Lower lobe of right lung (tissue), 2 donors: Measurements from ENCODE around the gene ZC3H12D. TPM values are rescaled to one million over a fixed set of nuclear protein-coding genes. Genes with fewer than 3 reads are reported as not detected.

Experiments
- ATAC-seq, 2 donors: fragments of 200-7000 bp; cut with Tn5 transposase; one replicate each; pipeline ENCODE4 v1.9.1; 2020 to 2022; ENCODE audit warnings: mild to moderate bottlenecking in 2 of 2, moderate library complexity in 2 of 2
- DNase-seq: peaks from one replicate; pipeline ENCODE4 v3.0.0-alpha.2; 2020
- H3K27ac ChIP-seq: fragments of 200-600 bp; one replicate; pipeline ENCODE4 v1.8.0; 2022
- H3K27me3 ChIP-seq: fragments of 200-600 bp; one replicate; pipeline ENCODE4 v1.8.0; 2022; ENCODE audit warnings: low read depth
- H3K36me3 ChIP-seq: fragments of 200-600 bp; one replicate; pipeline ENCODE4 v1.8.0; 2022; ENCODE audit warnings: mild to moderate bottlenecking
- H3K4me1 ChIP-seq: fragments of 200-600 bp; one replicate; pipeline ENCODE4 v1.8.0; 2022
- H3K4me3 ChIP-seq: fragments of 200-600 bp; one replicate; pipeline ENCODE4 v1.8.0; 2022; ENCODE audit warnings: mild to moderate bottlenecking
- H3K9me3 ChIP-seq: fragments of 200-600 bp; one replicate; pipeline ENCODE4 v1.8.0; 2022
- intact Hi-C: fragments of 100-400 bp; cut with DNase I; formaldehyde crosslinking; loops from one replicate; pipeline ENCODE4 v1.11.0; 2022
- total RNA-seq: library from RNA; stranded (reverse); fragmentation: NEBNext Ultra II Directional; extraction: Animal tissue kit (Norgen Biotek cat#: 25700); gene quantifications from one replicate; pipeline ENCODE4 v1.2.1, GENCODE V29; 2021
- TF ChIP-seq, protein P1 (sequence below): fragments of 200-600 bp; IDR thresholded peaks from one replicate; pipeline ENCODE4 v1.8.0; 2022; ENCODE audit warnings: antibody characterized with exemption, mild to moderate bottlenecking
- donor health status: DM: no; HTN: yes; CAD: no; lungs with severe emphysema.

ZC3H12D gene
- total RNA-seq, 1 donor from 2014 or later: 2.6 TPM

- Histone ChIP-seq H3K4me1 (peaks cover 37% of the 10 kb centered on the region), H3K9me3 (no peaks in the 10 kb centered on the region), H3K4me3 (peak overlapping the region; percentile 49), H3K27ac (peak overlapping the region; percentile 90), H3K36me3 (no peaks in the 10 kb centered on the region), H3K27me3 (no peaks in the 10 kb centered on the region)
- DNase-seq (peak; percentile 59), ATAC-seq (peak; percentile 33 to 46)
- intact Hi-C loops: no loop called here
- TF ChIP-seq, protein P1, sequence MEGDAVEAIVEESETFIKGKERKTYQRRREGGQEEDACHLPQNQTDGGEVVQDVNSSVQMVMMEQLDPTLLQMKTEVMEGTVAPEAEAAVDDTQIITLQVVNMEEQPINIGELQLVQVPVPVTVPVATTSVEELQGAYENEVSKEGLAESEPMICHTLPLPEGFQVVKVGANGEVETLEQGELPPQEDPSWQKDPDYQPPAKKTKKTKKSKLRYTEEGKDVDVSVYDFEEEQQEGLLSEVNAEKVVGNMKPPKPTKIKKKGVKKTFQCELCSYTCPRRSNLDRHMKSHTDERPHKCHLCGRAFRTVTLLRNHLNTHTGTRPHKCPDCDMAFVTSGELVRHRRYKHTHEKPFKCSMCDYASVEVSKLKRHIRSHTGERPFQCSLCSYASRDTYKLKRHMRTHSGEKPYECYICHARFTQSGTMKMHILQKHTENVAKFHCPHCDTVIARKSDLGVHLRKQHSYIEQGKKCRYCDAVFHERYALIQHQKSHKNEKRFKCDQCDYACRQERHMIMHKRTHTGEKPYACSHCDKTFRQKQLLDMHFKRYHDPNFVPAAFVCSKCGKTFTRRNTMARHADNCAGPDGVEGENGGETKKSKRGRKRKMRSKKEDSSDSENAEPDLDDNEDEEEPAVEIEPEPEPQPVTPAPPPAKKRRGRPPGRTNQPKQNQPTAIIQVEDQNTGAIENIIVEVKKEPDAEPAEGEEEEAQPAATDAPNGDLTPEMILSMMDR: no peak
Measured at GRCh38 chr6:149482545-149483333, 2.1 kb downstream of the ZC3H12D start.

GRCh38 chr6:149480502-149481280 is 4.1 kb downstream of the ZC3H12D start:
- DNase-seq: no peak
- no peaks in the 10 kb centered on the region for H3K36me3 ChIP-seq
- peaks cover 37% of the 10 kb centered on the region for H3K4me1 ChIP-seq
- no peaks in the 10 kb centered on the region for H3K9me3 ChIP-seq
- ATAC-seq: no peak
- TF ChIP-seq, protein P1: no peak
- intact Hi-C loops: no loop called here
- H3K27ac ChIP-seq: no peak overlapping the region
- no peak overlapping the region for H3K4me3 ChIP-seq
- no peaks in the 10 kb centered on the region for H3K27me3 ChIP-seq

DNA sequence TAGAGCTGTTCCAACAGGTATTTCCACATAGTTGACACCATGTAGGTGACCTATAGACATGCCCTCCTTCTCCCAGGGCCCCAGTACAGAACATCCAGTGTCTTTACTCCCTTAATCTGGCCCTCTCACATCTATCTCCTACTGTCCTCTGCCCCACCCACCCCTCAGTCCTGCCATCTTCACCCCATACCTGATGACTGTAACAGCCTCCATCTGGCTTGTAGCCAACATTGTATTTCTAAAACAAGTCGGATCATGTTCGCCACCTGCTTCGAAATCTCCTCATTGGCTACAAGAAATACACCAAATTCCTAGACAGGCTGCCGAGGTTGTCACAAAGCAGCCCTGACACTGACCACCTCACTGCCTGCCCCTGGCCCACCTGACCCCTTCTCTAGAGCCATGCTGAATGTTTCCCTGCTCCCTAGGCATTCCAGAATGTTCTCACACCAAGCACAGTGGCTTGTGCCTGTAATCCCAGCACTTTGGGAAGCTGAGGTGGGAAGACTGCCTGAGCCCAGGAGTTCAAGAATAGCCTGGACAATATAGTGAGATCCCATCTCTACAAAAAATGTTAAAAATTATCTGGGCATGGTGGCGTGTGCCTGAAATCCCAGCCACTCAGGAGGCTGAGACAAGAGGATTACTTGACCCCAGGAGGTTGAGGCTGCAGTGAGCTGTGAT is 6.0 kb downstream of the ZC3H12D start:
- ATAC-seq: no peak
- intact Hi-C loops: no loop called here
- H3K27me3 ChIP-seq: no peaks in the 10 kb centered on the region
- H3K27ac ChIP-seq: no peak overlapping the region
- no peak overlapping the region for H3K4me3 ChIP-seq
- TF ChIP-seq, protein P1: no peak
- no peaks in the 10 kb centered on the region for H3K9me3 ChIP-seq
- H3K4me1 ChIP-seq: peaks cover 26% of the 10 kb centered on the region
- H3K36me3 ChIP-seq: no peaks in the 10 kb centered on the region
- no peak for DNase-seq

DNA sequence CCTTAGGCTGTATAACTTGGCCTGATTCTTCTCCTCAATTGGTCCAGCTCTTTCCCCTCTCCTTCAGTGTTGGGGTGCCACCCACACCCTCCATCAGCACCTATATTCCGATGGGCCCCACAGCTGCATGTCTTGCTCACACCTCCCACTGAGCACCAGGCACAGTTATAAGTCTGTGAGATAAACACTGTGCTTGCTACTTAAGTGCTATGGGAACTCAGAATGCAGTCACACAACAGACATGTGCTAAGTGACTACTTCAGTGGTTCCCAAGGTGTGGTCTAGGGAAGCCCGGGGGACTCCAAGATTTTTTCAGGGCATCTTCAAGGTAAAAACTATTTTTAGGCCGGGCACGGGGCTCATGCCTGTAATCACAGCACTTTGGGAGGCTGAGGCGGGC is 7.3 kb downstream of the ZC3H12D start:
- Histone ChIP-seq H3K9me3 (no peaks in the 10 kb centered on the region), H3K27me3 (no peaks in the 10 kb centered on the region), H3K36me3 (no peaks in the 10 kb centered on the region), H3K4me3 (no peak overlapping the region), H3K27ac (no peak overlapping the region), H3K4me1 (peaks cover 23% of the 10 kb centered on the region)
- TF ChIP-seq, protein P1: no peak
- ATAC-seq (no peak), DNase-seq (no peak)
- intact Hi-C loops: no loop called here

GRCh38 chr6:149476789-149477455 is 7.9 kb downstream of the ZC3H12D start:
- Histone ChIP-seq H3K27ac (no peak overlapping the region), H3K27me3 (no peaks in the 10 kb centered on the region), H3K9me3 (no peaks in the 10 kb centered on the region), H3K36me3 (no peaks in the 10 kb centered on the region), H3K4me1 (peaks cover 18% of the 10 kb centered on the region), H3K4me3 (no peak overlapping the region)
- DNase-seq (no peak), ATAC-seq (no peak)
- intact Hi-C loops: no loop called here
- TF ChIP-seq, protein P1: no peak
